Osteocyte (in vitro differentiated cells): ENCODE results near the gene TCERG1L. TPM values are rescaled to one million over a fixed set of nuclear protein-coding genes. Genes with fewer than 3 reads are reported as not detected.

Experiments
- DNase-seq: peaks from one replicate; pipeline ENCODE4 v3.0.0; 2021; ENCODE audit warnings: mixed read lengths; ENCODE audit not compliant: unreplicated experiment; ENCODE audit errors: extremely low spot score
- H3K27ac Mint-ChIP-seq: one replicate; pipeline ENCODE4 v1.8.0; 2021; ENCODE audit warnings: mild to moderate bottlenecking, mixed read lengths; ENCODE audit not compliant: unreplicated experiment
- H3K27me3 Mint-ChIP-seq: one replicate; pipeline ENCODE4 v1.8.0; 2021; ENCODE audit warnings: mixed read lengths; ENCODE audit not compliant: unreplicated experiment
- H3K36me3 Mint-ChIP-seq: one replicate; pipeline ENCODE4 v1.8.0; 2021; ENCODE audit warnings: mixed read lengths; ENCODE audit not compliant: unreplicated experiment
- H3K4me1 Mint-ChIP-seq: one replicate; pipeline ENCODE4 v1.8.0; 2021; ENCODE audit warnings: mixed read lengths; ENCODE audit not compliant: unreplicated experiment
- H3K4me3 Mint-ChIP-seq: one replicate; pipeline ENCODE4 v1.8.0; 2021; ENCODE audit warnings: mild to moderate bottlenecking, moderate library complexity, mixed read lengths; ENCODE audit not compliant: unreplicated experiment
- H3K9me3 Mint-ChIP-seq: one replicate; pipeline ENCODE4 v1.8.0; 2021; ENCODE audit warnings: mixed read lengths; ENCODE audit not compliant: unreplicated experiment
- total RNA-seq: library from RNA; stranded (reverse); gene quantifications from 2 replicates; pipeline ENCODE4 v1.2.1, GENCODE V29; 2021
- TF ChIP-seq, protein P1 (sequence below): fragments of 200-600 bp; sonication (generic); IDR thresholded peaks from 2 replicates; pipeline ENCODE4 v1.5.0; 2021; ENCODE audit warnings: antibody characterized with exemption, mild to moderate bottlenecking, moderate library complexity

Gene TCERG1L
- total RNA-seq, 1 donor from 2014 or later: not detected

- TF ChIP-seq, protein P1, sequence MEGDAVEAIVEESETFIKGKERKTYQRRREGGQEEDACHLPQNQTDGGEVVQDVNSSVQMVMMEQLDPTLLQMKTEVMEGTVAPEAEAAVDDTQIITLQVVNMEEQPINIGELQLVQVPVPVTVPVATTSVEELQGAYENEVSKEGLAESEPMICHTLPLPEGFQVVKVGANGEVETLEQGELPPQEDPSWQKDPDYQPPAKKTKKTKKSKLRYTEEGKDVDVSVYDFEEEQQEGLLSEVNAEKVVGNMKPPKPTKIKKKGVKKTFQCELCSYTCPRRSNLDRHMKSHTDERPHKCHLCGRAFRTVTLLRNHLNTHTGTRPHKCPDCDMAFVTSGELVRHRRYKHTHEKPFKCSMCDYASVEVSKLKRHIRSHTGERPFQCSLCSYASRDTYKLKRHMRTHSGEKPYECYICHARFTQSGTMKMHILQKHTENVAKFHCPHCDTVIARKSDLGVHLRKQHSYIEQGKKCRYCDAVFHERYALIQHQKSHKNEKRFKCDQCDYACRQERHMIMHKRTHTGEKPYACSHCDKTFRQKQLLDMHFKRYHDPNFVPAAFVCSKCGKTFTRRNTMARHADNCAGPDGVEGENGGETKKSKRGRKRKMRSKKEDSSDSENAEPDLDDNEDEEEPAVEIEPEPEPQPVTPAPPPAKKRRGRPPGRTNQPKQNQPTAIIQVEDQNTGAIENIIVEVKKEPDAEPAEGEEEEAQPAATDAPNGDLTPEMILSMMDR: no peak
- Mint-ChIP-seq H3K36me3 (peaks cover 2% of the 10 kb centered on the region), H3K27me3 (no peaks in the 10 kb centered on the region), H3K27ac (no peak overlapping the region), H3K4me3 (no peak overlapping the region), H3K9me3 (peaks cover 20% of the 10 kb centered on the region), H3K4me1 (no peaks in the 10 kb centered on the region)
- no peak for DNase-seq
Measured at GRCh38 chr10:131071721-131072120, 239.8 kb downstream of the TCERG1L start.

GRCh38 chr10:131070856-131071255 is 240.7 kb downstream of the TCERG1L start:
- Mint-ChIP-seq H3K4me3 (no peak overlapping the region), H3K4me1 (no peaks in the 10 kb centered on the region), H3K36me3 (peaks cover 2% of the 10 kb centered on the region), H3K27ac (no peak overlapping the region), H3K27me3 (no peaks in the 10 kb centered on the region), H3K9me3 (peaks cover 20% of the 10 kb centered on the region)
- TF ChIP-seq, protein P1: no peak
- no peak for DNase-seq

- no peaks in the 10 kb centered on the region for H3K27me3 Mint-ChIP-seq
- no peaks in the 10 kb centered on the region for H3K4me1 Mint-ChIP-seq
- peaks cover 2% of the 10 kb centered on the region for H3K36me3 Mint-ChIP-seq
Measured at GRCh38 chr10:131068760-131069159, 242.8 kb downstream of the TCERG1L start.

DNA sequence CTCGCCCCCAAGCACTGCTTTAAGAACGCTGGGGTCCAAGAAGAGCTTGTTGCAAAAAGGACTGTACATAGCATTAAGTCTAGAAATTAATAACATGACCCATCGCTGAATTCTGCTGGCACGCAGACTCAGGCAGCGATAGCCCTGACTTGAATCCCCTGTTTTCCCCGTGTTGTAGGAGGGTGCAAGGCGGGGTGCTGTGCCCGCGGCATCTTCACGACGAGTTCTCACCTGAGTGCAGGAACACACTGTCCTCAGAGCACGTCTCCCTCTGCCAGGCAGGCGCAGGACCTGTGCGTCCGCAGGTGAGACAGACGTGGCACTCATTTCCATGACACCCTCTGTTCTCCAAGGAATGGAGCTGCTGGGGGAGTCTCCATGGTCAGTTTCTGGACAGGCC is 243.2 kb downstream of the TCERG1L start:
- Mint-ChIP-seq H3K27ac (no peak overlapping the region), H3K4me3 (no peak overlapping the region), H3K9me3 (peaks cover 36% of the 10 kb centered on the region), H3K27me3 (no peaks in the 10 kb centered on the region), H3K4me1 (no peaks in the 10 kb centered on the region), H3K36me3 (peaks cover 2% of the 10 kb centered on the region)
- TF ChIP-seq, protein P1: no peak
- DNase-seq: no peak

More at GRCh38 chr10:131068760-131069159, 242.8 kb downstream of the TCERG1L start:
- Mint-ChIP-seq H3K27ac (no peak overlapping the region), H3K9me3 (peaks cover 32% of the 10 kb centered on the region), H3K4me3 (no peak overlapping the region)
- TF ChIP-seq, protein P1: no peak
- no peak for DNase-seq

DNA sequence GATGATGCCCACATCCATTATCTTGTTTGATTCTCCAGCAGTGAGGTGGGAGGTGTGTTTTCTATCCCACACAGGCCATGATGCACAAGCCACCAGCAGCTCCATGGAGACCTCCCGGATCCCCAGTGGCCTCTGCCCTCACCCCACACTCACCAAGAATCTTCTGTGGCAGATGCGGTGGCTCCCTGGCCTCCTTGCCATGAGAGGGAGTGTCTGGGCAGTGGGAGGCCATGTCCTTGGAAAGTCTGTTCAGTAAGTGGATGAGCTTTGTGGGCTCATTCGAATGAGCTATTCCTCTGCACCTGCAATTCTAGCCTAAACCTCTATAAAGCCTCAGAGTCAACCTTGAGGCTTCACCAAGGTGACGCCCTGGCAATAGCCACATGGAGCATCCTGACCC is 243.8 kb downstream of the TCERG1L start:
- Mint-ChIP-seq H3K9me3 (peaks cover 39% of the 10 kb centered on the region), H3K4me3 (no peak overlapping the region), H3K27me3 (no peaks in the 10 kb centered on the region), H3K4me1 (no peaks in the 10 kb centered on the region), H3K36me3 (peaks cover 2% of the 10 kb centered on the region), H3K27ac (no peak overlapping the region)
- TF ChIP-seq, protein P1: no peak
- DNase-seq: no peak
